B cell (primary cell): ENCODE results near the gene GPR137B.
A peak's percentile ranks its signal among the peaks of the same experiment; 100 is the strongest.

Experiments used
- EZH2 ChIP-seq: IDR thresholded peaks from 2 replicates; pipeline ENCODE4 v1.6.1; 2012; ENCODE audit warnings: borderline replicate concordance, low read depth, mild to moderate bottlenecking, moderate library complexity, low read length; ENCODE audit not compliant: insufficient read depth, poor library complexity, severe bottlenecking
- TF ChIP-seq, protein P1 (sequence below): fragments of 200-600 bp; IDR thresholded peaks from one replicate; pipeline ENCODE4 v1.8.0; 2022; ENCODE audit warnings: antibody characterized with exemption, mild to moderate bottlenecking

DNA sequence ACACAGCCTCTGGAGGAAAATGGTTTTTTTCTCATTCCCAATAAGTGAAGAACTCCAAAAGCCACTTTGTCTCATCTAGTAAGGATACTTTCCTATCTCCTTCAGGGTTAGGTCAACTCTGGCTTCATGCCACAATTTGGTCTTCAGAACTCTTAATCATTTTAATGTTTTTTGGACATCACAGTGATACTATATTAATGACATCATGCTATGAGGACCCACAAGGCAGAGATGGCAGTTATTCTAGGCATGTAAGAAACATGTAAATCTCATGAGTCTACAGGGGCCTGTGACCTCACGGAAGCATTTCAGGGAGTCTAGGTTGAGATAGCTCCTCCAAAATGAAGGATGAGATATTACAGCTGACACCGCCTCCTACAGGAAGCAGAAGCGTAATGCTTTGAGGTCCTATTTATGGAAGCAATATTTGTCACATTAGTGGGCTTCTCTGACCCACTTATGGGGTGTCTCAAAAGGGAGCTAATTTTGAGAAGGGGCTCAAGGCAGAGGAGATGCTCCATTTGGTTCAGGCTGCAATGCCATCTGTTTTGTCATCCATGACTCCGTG, 5.0 kb upstream of the GPR137B start:
- no peak for TF ChIP-seq EZH2
- TF ChIP-seq, protein P1, sequence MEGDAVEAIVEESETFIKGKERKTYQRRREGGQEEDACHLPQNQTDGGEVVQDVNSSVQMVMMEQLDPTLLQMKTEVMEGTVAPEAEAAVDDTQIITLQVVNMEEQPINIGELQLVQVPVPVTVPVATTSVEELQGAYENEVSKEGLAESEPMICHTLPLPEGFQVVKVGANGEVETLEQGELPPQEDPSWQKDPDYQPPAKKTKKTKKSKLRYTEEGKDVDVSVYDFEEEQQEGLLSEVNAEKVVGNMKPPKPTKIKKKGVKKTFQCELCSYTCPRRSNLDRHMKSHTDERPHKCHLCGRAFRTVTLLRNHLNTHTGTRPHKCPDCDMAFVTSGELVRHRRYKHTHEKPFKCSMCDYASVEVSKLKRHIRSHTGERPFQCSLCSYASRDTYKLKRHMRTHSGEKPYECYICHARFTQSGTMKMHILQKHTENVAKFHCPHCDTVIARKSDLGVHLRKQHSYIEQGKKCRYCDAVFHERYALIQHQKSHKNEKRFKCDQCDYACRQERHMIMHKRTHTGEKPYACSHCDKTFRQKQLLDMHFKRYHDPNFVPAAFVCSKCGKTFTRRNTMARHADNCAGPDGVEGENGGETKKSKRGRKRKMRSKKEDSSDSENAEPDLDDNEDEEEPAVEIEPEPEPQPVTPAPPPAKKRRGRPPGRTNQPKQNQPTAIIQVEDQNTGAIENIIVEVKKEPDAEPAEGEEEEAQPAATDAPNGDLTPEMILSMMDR: peak; percentile 9
